ENCODE data around the gene LRRC14B. TPM values are rescaled to one million over a fixed set of nuclear protein-coding genes. Genes with fewer than 3 reads are reported as not detected.

The LRRC14B gene
- total and polyA plus RNA-seq, 2 donors (not counting 1 experiment from before 2014, with no cell fraction given), result not detected

- no peaks in the 10 kb centered on the region for H3K9me3 ChIP-seq (ENCODE audit: control insufficient read depth, insufficient read depth, low read depth, low read length)
- no peaks in the 10 kb centered on the region for H3K36me3 ChIP-seq (ENCODE audit: control insufficient read depth, insufficient read depth, low read length)
- no peak overlapping the region for H3K4me2 ChIP-seq (ENCODE audit: extremely low read depth, insufficient read depth, low read length)
- H4K20me1 ChIP-seq (ENCODE audit: control insufficient read depth, extremely low read depth, insufficient read depth, low read length), result no peaks in the 10 kb centered on the region
- H3K27me3 ChIP-seq (ENCODE audit: control insufficient read depth, insufficient read depth, low read length), result peaks cover 4% of the 10 kb centered on the region
- peaks cover 3% of the 10 kb centered on the region for H3K4me1 ChIP-seq (ENCODE audit: control insufficient read depth, extremely low read depth, insufficient read depth, low read length)
- no peak overlapping the region for H3K27ac ChIP-seq (ENCODE audit: insufficient read depth, low read length)
- H2AFZ ChIP-seq (ENCODE audit: low read length), result no peak overlapping the region
- TF ChIP-seq EZH2 (IDR thresholded peaks at IDR 0.05; ENCODE audit: low read length, missing control alignments), result no peak
- no peak for TF ChIP-seq CTCF (conservative IDR thresholded peaks at IDR 0.05 in 1 of 2, IDR thresholded peaks at IDR 0.05 in 1 of 2; ENCODE audit: low read depth in 1 of 2, low read length in 2 of 2)
- H3K9ac ChIP-seq (ENCODE audit: insufficient read depth, low read length), result no peak overlapping the region
- DNase-seq (ENCODE audit: low read depth in 2 of 2), result no peak
- H3K79me2 ChIP-seq (ENCODE audit: control insufficient read depth, insufficient read depth, low read length), result no peaks in the 10 kb centered on the region
- no peak overlapping the region for H3K4me3 ChIP-seq (replicated peaks in 1 of 4; ENCODE audit: control extremely low read depth in 1 of 4, insufficient read depth in 1 of 4, low read depth in 3 of 4, low read length in 4 of 4)
Measured at GRCh38 chr5:192970-193831, 1.9 kb downstream of the LRRC14B start.

- Histone ChIP-seq H3K4me1 (ENCODE audit: control insufficient read depth, extremely low read depth, insufficient read depth, low read length) (no peaks in the 10 kb centered on the region), H2AFZ (ENCODE audit: low read length) (no peak overlapping the region), H3K36me3 (ENCODE audit: control insufficient read depth, insufficient read depth, low read length) (no peaks in the 10 kb centered on the region), H3K4me2 (ENCODE audit: extremely low read depth, insufficient read depth, low read length) (no peak overlapping the region), H4K20me1 (ENCODE audit: control insufficient read depth, extremely low read depth, insufficient read depth, low read length) (no peaks in the 10 kb centered on the region), H3K27me3 (ENCODE audit: control insufficient read depth, insufficient read depth, low read length) (peaks cover 4% of the 10 kb centered on the region), H3K4me3 (replicated peaks in 1 of 4; ENCODE audit: control extremely low read depth in 1 of 4, insufficient read depth in 1 of 4, low read depth in 3 of 4, low read length in 4 of 4) (no peak overlapping the region), H3K9me3 (ENCODE audit: control insufficient read depth, insufficient read depth, low read depth, low read length) (no peaks in the 10 kb centered on the region), H3K9ac (ENCODE audit: insufficient read depth, low read length) (no peak overlapping the region), H3K79me2 (ENCODE audit: control insufficient read depth, insufficient read depth, low read length) (no peaks in the 10 kb centered on the region), H3K27ac (ENCODE audit: insufficient read depth, low read length) (no peak overlapping the region)
- no peak for DNase-seq (ENCODE audit: low read depth in 2 of 2)
- TF ChIP-seq EZH2 (IDR thresholded peaks at IDR 0.05; ENCODE audit: low read length, missing control alignments) (no peak), CTCF (conservative IDR thresholded peaks at IDR 0.05 in 1 of 2, IDR thresholded peaks at IDR 0.05 in 1 of 2; ENCODE audit: low read depth in 1 of 2, low read length in 2 of 2) (no peak)
Measured at GRCh38 chr5:194102-194501, 2.8 kb downstream of the LRRC14B start.

GRCh38 chr5:194603-195209 is 3.4 kb downstream of the LRRC14B start:
- Histone ChIP-seq H4K20me1 (ENCODE audit: control insufficient read depth, extremely low read depth, insufficient read depth, low read length) (no peaks in the 10 kb centered on the region), H3K4me2 (ENCODE audit: extremely low read depth, insufficient read depth, low read length) (no peak overlapping the region), H3K9ac (ENCODE audit: insufficient read depth, low read length) (no peak overlapping the region), H3K27ac (ENCODE audit: insufficient read depth, low read length) (no peak overlapping the region), H3K79me2 (ENCODE audit: control insufficient read depth, insufficient read depth, low read length) (no peaks in the 10 kb centered on the region), H3K36me3 (ENCODE audit: control insufficient read depth, insufficient read depth, low read length) (no peaks in the 10 kb centered on the region), H3K9me3 (ENCODE audit: control insufficient read depth, insufficient read depth, low read depth, low read length) (no peaks in the 10 kb centered on the region), H2AFZ (ENCODE audit: low read length) (no peak overlapping the region), H3K4me1 (ENCODE audit: control insufficient read depth, extremely low read depth, insufficient read depth, low read length) (no peaks in the 10 kb centered on the region), H3K4me3 (replicated peaks in 1 of 4; ENCODE audit: control extremely low read depth in 1 of 4, insufficient read depth in 1 of 4, low read depth in 3 of 4, low read length in 4 of 4) (no peak overlapping the region), H3K27me3 (ENCODE audit: control insufficient read depth, insufficient read depth, low read length) (peaks cover 4% of the 10 kb centered on the region)
- no peak for TF ChIP-seq CTCF (conservative IDR thresholded peaks at IDR 0.05 in 1 of 2, IDR thresholded peaks at IDR 0.05 in 1 of 2; ENCODE audit: low read depth in 1 of 2, low read length in 2 of 2)
- TF ChIP-seq EZH2 (IDR thresholded peaks at IDR 0.05; ENCODE audit: low read length, missing control alignments), result no peak
- DNase-seq (ENCODE audit: low read depth in 2 of 2), result no peak
